ENCODE data around the gene P2RY6.

DNA sequence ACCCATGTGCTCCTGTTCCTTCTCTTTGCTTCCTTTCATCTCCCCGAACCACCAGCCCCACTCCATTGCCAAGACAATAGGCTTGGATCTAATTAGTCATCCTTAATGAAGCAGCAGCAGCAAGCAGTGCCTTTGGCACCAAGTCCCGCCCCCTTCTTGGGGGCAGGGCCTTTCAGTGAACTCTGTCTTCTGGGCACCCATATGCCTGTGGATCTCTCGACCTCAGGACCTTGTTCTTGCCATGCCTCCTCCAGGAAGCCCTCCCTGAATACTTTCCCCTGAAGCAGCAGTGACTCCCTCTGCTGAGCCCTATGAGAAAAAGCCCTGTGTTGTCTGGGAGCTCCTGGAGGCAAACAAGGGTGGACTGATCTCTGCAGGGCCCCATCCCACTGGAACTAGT is 68.0 kb downstream of the P2RY6 start:
- TF ChIP-seq, protein P1, sequence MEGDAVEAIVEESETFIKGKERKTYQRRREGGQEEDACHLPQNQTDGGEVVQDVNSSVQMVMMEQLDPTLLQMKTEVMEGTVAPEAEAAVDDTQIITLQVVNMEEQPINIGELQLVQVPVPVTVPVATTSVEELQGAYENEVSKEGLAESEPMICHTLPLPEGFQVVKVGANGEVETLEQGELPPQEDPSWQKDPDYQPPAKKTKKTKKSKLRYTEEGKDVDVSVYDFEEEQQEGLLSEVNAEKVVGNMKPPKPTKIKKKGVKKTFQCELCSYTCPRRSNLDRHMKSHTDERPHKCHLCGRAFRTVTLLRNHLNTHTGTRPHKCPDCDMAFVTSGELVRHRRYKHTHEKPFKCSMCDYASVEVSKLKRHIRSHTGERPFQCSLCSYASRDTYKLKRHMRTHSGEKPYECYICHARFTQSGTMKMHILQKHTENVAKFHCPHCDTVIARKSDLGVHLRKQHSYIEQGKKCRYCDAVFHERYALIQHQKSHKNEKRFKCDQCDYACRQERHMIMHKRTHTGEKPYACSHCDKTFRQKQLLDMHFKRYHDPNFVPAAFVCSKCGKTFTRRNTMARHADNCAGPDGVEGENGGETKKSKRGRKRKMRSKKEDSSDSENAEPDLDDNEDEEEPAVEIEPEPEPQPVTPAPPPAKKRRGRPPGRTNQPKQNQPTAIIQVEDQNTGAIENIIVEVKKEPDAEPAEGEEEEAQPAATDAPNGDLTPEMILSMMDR (conservative IDR thresholded peaks at IDR 0.05), result no peak
- TF ChIP-seq ZFX (IDR thresholded peaks at IDR 0.05), result no peak
